HepG2 (cell line): Measurements from ENCODE around the gene CCDC69. TPM values are rescaled to one million over a fixed set of nuclear protein-coding genes. Genes with fewer than 3 reads are reported as not detected.

Experiments
- ATAC-seq: fragments of 200-7000 bp; cut with Tn5 transposase; 3 replicates; pipeline ENCODE4 v1.9.1; 2020; ENCODE audit warnings: mild to moderate bottlenecking, moderate library complexity
- BruUV-seq: library from RNA; stranded (reverse); fragments of 400-500 nt; replicated peaks from 2 replicates; lab custom pipeline; 2021; lab: Mats Ljungman, UMichigan
- CTCF ChIA-PET: fragments of 300-600 bp; formaldehyde crosslinking; extraction: SDS; loops from one replicate; lab custom pipeline; 2021; ENCODE audit warnings: low total read pairs, inconsistent platforms, low intra/inter-chr PET ratio; lab: Yijun Ruan, JAX
- POLR2A ChIA-PET: fragments of 350-600 bp; sonication (Branson Sonifier 250); formaldehyde crosslinking; loops from one replicate; lab custom pipeline; 2020; ENCODE audit warnings: antibody characterized with exemption, inconsistent platforms; lab: Yijun Ruan, JAX
- DNase-seq: peaks from one replicate; pipeline ENCODE4 v3.0.0-alpha.2; 2015; ENCODE audit warnings: low spot score
- FAIRE-seq: peaks from 3 replicates; lab custom pipeline; 2011; peaks lifted over from hg19 to GRCh38; lab: Jason Lieb, UNC
- H2AFZ ChIP-seq: one replicate; pipeline ENCODE4 v1.6.1; 2011; ENCODE audit warnings: low read length, inconsistent platforms
- H3K27ac ChIP-seq: fragments of 300-600 bp; 3 replicates; pipeline ENCODE4 v1.8.0; 2011; ENCODE audit warnings: mixed run types, mild to moderate bottlenecking, mixed read lengths, low read length, inconsistent platforms; ENCODE audit not compliant: insufficient read depth; ENCODE audit errors: extremely low read length
- H3K27me3 ChIP-seq, 2 experiments: fragments of 200-600 bp in 1 of 2; 2 replicates in 1 of 2; 3 replicates in 1 of 2; pipeline versions ENCODE4 v1.6.0 to v1.8.0; 2011; ENCODE audit warnings: low read length in 2 of 2, mild to moderate bottlenecking in 2 of 2, moderate library complexity in 2 of 2, inconsistent platforms in 1 of 2; ENCODE audit not compliant: insufficient read depth in 2 of 2, control insufficient read depth in 1 of 2
- H3K36me3 ChIP-seq, 2 experiments: fragments of 200-600 bp in 1 of 2; replicated peaks in 1 of 2; 2 replicates in 1 of 2; 3 replicates in 1 of 2; pipeline versions ENCODE4 v1.5.1 to v1.8.0; 2011; ENCODE audit warnings: low read length in 2 of 2, inconsistent platforms in 1 of 2; ENCODE audit not compliant: insufficient read depth in 2 of 2, control insufficient read depth in 1 of 2
- H3K4me1 ChIP-seq: 2 replicates; pipeline ENCODE4 v1.5.1; 2012; ENCODE audit warnings: low read length, inconsistent platforms; ENCODE audit not compliant: insufficient read depth
- H3K4me2 ChIP-seq: 2 replicates; pipeline ENCODE4 v1.6.0; 2011; ENCODE audit warnings: low read depth, low read length, inconsistent platforms
- H3K4me3 ChIP-seq, 3 experiments: fragments of 200-600 bp in 1 of 3; sonication (generic), shearing (Covaris generic) in 1 of 3; replicated peaks in 1 of 3; 2 replicates each; pipeline ENCODE4 v1.5.1; 2011 to 2016; ENCODE audit warnings: low read length in 3 of 3, inconsistent platforms in 2 of 3, low read depth in 2 of 3, mild to moderate bottlenecking in 2 of 3, control low read depth in 1 of 3, mixed read lengths in 1 of 3; ENCODE audit not compliant: insufficient read depth in 1 of 3
- H3K79me2 ChIP-seq: one replicate; pipeline ENCODE4 v1.6.1; 2011; ENCODE audit warnings: low read length, inconsistent platforms; ENCODE audit not compliant: insufficient read depth
- H3K9ac ChIP-seq: 2 replicates; pipeline ENCODE4 v1.6.0; 2011; ENCODE audit warnings: mild to moderate bottlenecking, low read depth, low read length, inconsistent platforms; ENCODE audit not compliant: insufficient read depth
- H3K9me3 ChIP-seq: 2 replicates; pipeline ENCODE4 v1.5.1; 2012; ENCODE audit warnings: mild to moderate bottlenecking, low read length
- H4K20me1 ChIP-seq: 2 replicates; pipeline ENCODE4 v1.6.0; 2011; ENCODE audit warnings: inconsistent platforms, mild to moderate bottlenecking, low read length, moderate library complexity; ENCODE audit not compliant: insufficient read depth
- ARNT2 ChIP-seq: sonication (generic); formaldehyde crosslinking; IDR thresholded peaks from 2 replicates; pipeline ENCODE4 v1.8.0; 2022; ENCODE audit warnings: mild to moderate bottlenecking, low read depth, missing genetic modification reagents, moderate library complexity
- ARNTL ChIP-seq: sonication (generic); formaldehyde crosslinking; IDR thresholded peaks from 2 replicates; pipeline ENCODE4 v1.4.0; 2020; ENCODE audit warnings: mild to moderate bottlenecking, missing genetic modification reagents
- ESRRA ChIP-seq: sonication (generic); formaldehyde crosslinking; IDR thresholded peaks from 2 replicates; pipeline ENCODE4 v1.5.1; 2020; ENCODE audit warnings: mild to moderate bottlenecking, low read depth, missing genetic modification reagents
- JUN ChIP-seq: sonication (generic); formaldehyde crosslinking; IDR thresholded peaks from 2 replicates; pipeline ENCODE4 v1.4.0; 2020; ENCODE audit warnings: mild to moderate bottlenecking, missing genetic modification reagents
- KLF11 ChIP-seq: IDR thresholded peaks from 2 replicates; pipeline ENCODE4 v1.6.1; 2016; ENCODE audit warnings: missing compliant biosample characterization
- KLF13 ChIP-seq: sonication (generic); formaldehyde crosslinking; IDR thresholded peaks from 2 replicates; pipeline ENCODE4 v1.4.0; 2020; ENCODE audit warnings: mild to moderate bottlenecking, missing genetic modification reagents
- MYNN ChIP-seq: sonication (generic); formaldehyde crosslinking; IDR thresholded peaks from 2 replicates; pipeline ENCODE4 v1.4.0; 2020; ENCODE audit warnings: mild to moderate bottlenecking, low read depth, missing genetic modification reagents
- NRL ChIP-seq: sonication (generic); formaldehyde crosslinking; IDR thresholded peaks from 2 replicates; pipeline ENCODE4 v1.5.0; 2020; ENCODE audit warnings: missing genetic modification reagents, mild to moderate bottlenecking, moderate library complexity, borderline replicate concordance
- PAX8 ChIP-seq: sonication (generic); formaldehyde crosslinking; IDR thresholded peaks from 2 replicates; pipeline ENCODE4 v1.8.0; 2022; ENCODE audit warnings: mild to moderate bottlenecking, missing genetic modification reagents, borderline replicate concordance
- REL ChIP-seq: sonication (generic); formaldehyde crosslinking; conservative IDR thresholded peaks from 2 replicates; pipeline ENCODE4 v1.8.0; 2022; ENCODE audit warnings: mild to moderate bottlenecking, missing genetic modification reagents, moderate library complexity
- ZFY ChIP-seq: sonication (generic); formaldehyde crosslinking; IDR thresholded peaks from 2 replicates; pipeline ENCODE4 v1.4.0; 2020; ENCODE audit warnings: missing genetic modification reagents
- ZNF124 ChIP-seq: sonication (generic); formaldehyde crosslinking; IDR thresholded peaks from 2 replicates; pipeline ENCODE4 v1.4.0; 2020; ENCODE audit warnings: missing genetic modification reagents
- ZNF207 ChIP-seq: fragments of 450-650 bp; IDR thresholded peaks from 2 replicates; pipeline ENCODE4 v1.6.1; 2016; ENCODE audit warnings: antibody characterized with exemption, borderline replicate concordance
- ZNF432 ChIP-seq: sonication (generic); formaldehyde crosslinking; IDR thresholded peaks from 2 replicates; pipeline ENCODE4 v1.5.0; 2020; ENCODE audit warnings: missing genetic modification reagents, mild to moderate bottlenecking, borderline replicate concordance
- ZNF607 ChIP-seq: sonication (generic); formaldehyde crosslinking; IDR thresholded peaks from 2 replicates; pipeline ENCODE4 v1.5.1; 2020; ENCODE audit warnings: missing genetic modification reagents, mild to moderate bottlenecking, borderline replicate concordance
- WGBS: methylation state at CpG from one replicate; pipeline ENCODE4 v1.1.6; 2017; ENCODE audit warnings: low lambda C conversion rate; 5-methylcytosine and 5-hydroxymethylcytosine counted together
- in situ Hi-C: cut with HindIII; loops from 2 replicates; pipeline ENCODE4 v1.10.0; 2017; ENCODE audit warnings: low pct_unique_long_range_greater_than_20kb; ENCODE audit not compliant: extremely low pct_ligation_motif_present
- intact Hi-C: fragments of 100-400 bp; cut with micrococcal nuclease; formaldehyde crosslinking; loops from one replicate; pipeline ENCODE4 v1.10.0; 2022; ENCODE audit not compliant: unreplicated experiment
- polyA plus RNA-seq, 8 experiments: library from polyadenylated mRNA; depleted of rRNA in 3 of 8; stranded (reverse) in 7 of 8; unstranded in 1 of 8; fragments of >200 nt; fragmentation: Illumina TruSeq in 4 of 8; extraction: Trizol in 4 of 8; gene quantifications; 2 replicates each; pipeline versions ENCODE4 v1.2.1 to v1.2.3, GENCODE V29; 2011 to 2016; ENCODE audit warnings: low read depth in 4 of 8, missing spikeins in 1 of 8, mixed read lengths in 1 of 8; ENCODE audit not compliant: insufficient read depth in 1 of 8
- total RNA-seq, 5 experiments: library from RNA; depleted of rRNA; stranded (reverse); fragments of >200 nt; fragmentation: Illumina TruSeq; extraction: Trizol; gene quantifications; 2 replicates each; pipeline ENCODE4 v1.2.3, GENCODE V29; 2016; ENCODE audit warnings: low read depth in 1 of 5
- TF ChIP-seq, protein P1 (sequence below): sonication (generic); formaldehyde crosslinking; IDR thresholded peaks from 2 replicates; pipeline ENCODE4 v1.5.1; 2020; ENCODE audit warnings: missing genetic modification reagents, mild to moderate bottlenecking, borderline replicate concordance
- TF ChIP-seq, protein P2 (sequence below): sonication (generic); formaldehyde crosslinking; IDR thresholded peaks from 2 replicates; pipeline ENCODE4 v1.4.0; 2020; ENCODE audit warnings: mild to moderate bottlenecking, low read depth, missing genetic modification reagents

CCDC69 gene
- total and polyA plus RNA-seq, 2 of the 13 experiments (the other 11 are each of a cell fraction or from before 2014, with no cell fraction given), result 12.2 to 45.2 TPM

DNA sequence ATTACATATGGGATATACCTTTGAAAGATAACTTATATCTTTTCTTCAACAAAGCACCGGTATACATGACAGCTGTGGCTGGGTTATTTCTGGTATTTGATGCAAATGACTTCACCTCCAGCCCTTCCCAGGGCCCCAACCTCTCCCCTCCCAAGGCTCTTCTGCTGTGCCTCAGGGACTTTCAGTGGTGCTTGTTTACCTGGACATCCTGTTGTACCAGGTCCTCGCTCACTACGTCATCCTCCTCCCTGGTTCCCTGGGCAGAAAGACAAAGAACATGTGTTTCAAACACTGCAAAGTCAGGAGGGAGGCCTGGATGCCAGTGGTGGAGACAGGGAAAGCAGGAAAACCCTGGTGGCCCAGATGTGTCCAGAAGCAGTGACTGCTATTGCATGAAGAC is 89.7 kb downstream of the CCDC69 start:
- 96% methylated on average over 3 of the region's 3 CpGs for WGBS
- Histone ChIP-seq H4K20me1 (no peaks in the 10 kb centered on the region), H3K4me2 (no peak overlapping the region), H3K27ac (no peak overlapping the region), H3K27me3 (no peaks in the 10 kb centered on the region), H3K79me2 (no peaks in the 10 kb centered on the region), H3K36me3 (peaks cover 27 to 99% of the 10 kb centered on the region in 2 experiments), H3K4me1 (no peaks in the 10 kb centered on the region), H3K4me3 (no peak overlapping the region), H2AFZ (no peak overlapping the region), H3K9ac (no peak overlapping the region), H3K9me3 (no peaks in the 10 kb centered on the region)
- intact Hi-C loops (no loop called here), in situ Hi-C loops (no loop called here)
- FAIRE-seq, result no peak
- ChIA-PET POLR2A (no interaction called here), CTCF (no interaction called here)
- ATAC-seq, result no peak
- no peak for DNase-seq
- TF ChIP-seq NRL, result no peak
- no peak for TF ChIP-seq PAX8 (CRISPR knock-in tag)
- TF ChIP-seq ESRRA, result no peak
- TF ChIP-seq ZNF607 (CRISPR knock-in tag), result no peak
- TF ChIP-seq ARNT2 (CRISPR knock-in tag), result no peak
- BruUV-seq, result no TSS peak

DNA sequence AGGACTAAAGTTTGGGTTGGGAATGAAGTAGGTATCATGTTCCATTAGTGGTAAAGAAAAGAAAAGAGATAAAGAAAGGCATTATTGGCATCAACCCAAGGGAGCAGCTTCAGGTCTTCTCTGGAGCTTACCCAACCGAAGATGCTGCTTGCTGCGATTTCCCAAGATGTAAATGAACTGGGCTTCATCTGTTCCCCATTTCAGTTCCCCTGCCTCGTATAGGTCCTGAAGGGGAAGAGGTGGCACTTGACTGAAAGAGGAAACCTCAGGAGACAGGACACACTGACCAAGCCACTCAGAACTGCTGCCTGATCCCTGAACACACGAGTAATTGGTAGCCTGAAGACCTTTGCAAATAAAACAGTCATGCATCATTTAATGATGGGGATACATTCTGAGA is 90.9 kb downstream of the CCDC69 start:
- no TSS peak for BruUV-seq
- no peaks in the 10 kb centered on the region for H3K4me1 ChIP-seq
- 94% methylated on average over 4 of the region's 4 CpGs for WGBS
- no peak overlapping the region for H3K9ac ChIP-seq
- DNase-seq (no peak), FAIRE-seq (no peak), ATAC-seq (no peak)
- no peak overlapping the region for H3K4me2 ChIP-seq
- no peaks in the 10 kb centered on the region for H3K79me2 ChIP-seq
- H3K36me3 ChIP-seq, result peaks cover 27 to 97% of the 10 kb centered on the region in 2 experiments
- ChIA-PET POLR2A (no interaction called here), CTCF (no interaction called here)
- H3K27ac ChIP-seq, result no peak overlapping the region
- H4K20me1 ChIP-seq, result no peaks in the 10 kb centered on the region
- in situ Hi-C loops, result no loop called here
- H2AFZ ChIP-seq, result no peak overlapping the region
- no peaks in the 10 kb centered on the region for H3K27me3 ChIP-seq
- intact Hi-C loops, result no loop called here
- H3K4me3 ChIP-seq, result no peak overlapping the region
- no peaks in the 10 kb centered on the region for H3K9me3 ChIP-seq
- TF ChIP-seq KLF13, result no peak
- TF ChIP-seq, protein P1, sequence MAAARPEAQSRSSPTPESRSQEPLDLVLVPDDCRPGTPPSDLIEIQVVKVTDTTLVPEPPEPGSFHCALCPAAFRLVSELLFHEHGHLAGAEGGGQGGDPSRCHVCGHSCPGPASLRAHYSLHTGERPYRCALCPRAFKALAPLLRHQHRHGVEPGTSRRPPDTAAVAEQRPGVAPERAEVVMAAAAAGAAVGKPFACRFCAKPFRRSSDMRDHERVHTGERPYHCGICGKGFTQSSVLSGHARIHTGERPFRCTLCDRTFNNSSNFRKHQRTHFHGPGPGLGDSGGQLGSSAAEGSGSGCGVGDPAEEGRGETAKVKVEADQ (CRISPR knock-in tag), result no peak
- TF ChIP-seq MYNN (CRISPR knock-in tag), result no peak
- TF ChIP-seq, protein P2, sequence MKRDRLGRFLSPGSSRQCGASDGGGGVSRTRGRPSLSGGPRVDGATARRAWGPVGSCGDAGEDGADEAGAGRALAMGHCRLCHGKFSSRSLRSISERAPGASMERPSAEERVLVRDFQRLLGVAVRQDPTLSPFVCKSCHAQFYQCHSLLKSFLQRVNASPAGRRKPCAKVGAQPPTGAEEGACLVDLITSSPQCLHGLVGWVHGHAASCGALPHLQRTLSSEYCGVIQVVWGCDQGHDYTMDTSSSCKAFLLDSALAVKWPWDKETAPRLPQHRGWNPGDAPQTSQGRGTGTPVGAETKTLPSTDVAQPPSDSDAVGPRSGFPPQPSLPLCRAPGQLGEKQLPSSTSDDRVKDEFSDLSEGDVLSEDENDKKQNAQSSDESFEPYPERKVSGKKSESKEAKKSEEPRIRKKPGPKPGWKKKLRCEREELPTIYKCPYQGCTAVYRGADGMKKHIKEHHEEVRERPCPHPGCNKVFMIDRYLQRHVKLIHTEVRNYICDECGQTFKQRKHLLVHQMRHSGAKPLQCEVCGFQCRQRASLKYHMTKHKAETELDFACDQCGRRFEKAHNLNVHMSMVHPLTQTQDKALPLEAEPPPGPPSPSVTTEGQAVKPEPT (CRISPR knock-in tag), result no peak
- TF ChIP-seq ZNF124 (CRISPR knock-in tag), result no peak
- TF ChIP-seq JUN, result no peak
- no peak for TF ChIP-seq ZNF207
- TF ChIP-seq ZFY (CRISPR knock-in tag), result no peak
- no peak for TF ChIP-seq REL (CRISPR knock-in tag)
- TF ChIP-seq KLF11 (CRISPR knock-in tag), result no peak
- TF ChIP-seq ARNTL (CRISPR knock-in tag), result no peak
- no peak for TF ChIP-seq ZNF432 (CRISPR knock-in tag)
